ENCODE results near the gene PBX1. TPM values are rescaled to one million over a fixed set of nuclear protein-coding genes. Genes with fewer than 3 reads are reported as not detected.

Gene PBX1
- total RNA-seq, 2 donors from 2014 or later: 50.2 to 60.4 TPM

- WGBS: 47% methylated on average over 3 of the region's 3 CpGs
- intact Hi-C loops (cut with DNase I): no loop called here
- no peaks in the 10 kb centered on the region for H3K4me1 ChIP-seq (replicated peaks)
- H3K4me3 ChIP-seq: no peak overlapping the region
- no peak overlapping the region for H3K27ac ChIP-seq
- no peaks in the 10 kb centered on the region for H3K9me3 ChIP-seq
- no peaks in the 10 kb centered on the region for H3K36me3 ChIP-seq
- H3K27me3 ChIP-seq (replicated peaks; ENCODE audit: insufficient read depth): no peaks in the 10 kb centered on the region
- no peak for DNase-seq (ENCODE audit: low spot score)
- TF ChIP-seq POLR2AphosphoS5 (IDR thresholded peaks at IDR 0.05): no peak
- no peak for TF ChIP-seq POLR2A (IDR thresholded peaks at IDR 0.05)
- TF ChIP-seq CTCF (IDR thresholded peaks at IDR 0.05): no peak
These were observed 71.8 kb downstream of the PBX1 start for GRCh38 chr1:164630626-164631396.

GRCh38 chr1:164631751-164632150 is 72.8 kb downstream of the PBX1 start:
- TF ChIP-seq CTCF (IDR thresholded peaks at IDR 0.05) (no peak), POLR2A (IDR thresholded peaks at IDR 0.05) (no peak), POLR2AphosphoS5 (IDR thresholded peaks at IDR 0.05) (no peak)
- intact Hi-C loops (cut with DNase I): no loop called here
- WGBS: 69% methylated on average over 7 of the region's 7 CpGs

GRCh38 chr1:164633997-164634396 is 75.0 kb downstream of the PBX1 start:
- Histone ChIP-seq H3K4me3 (no peak overlapping the region), H3K27ac (no peak overlapping the region), H3K9me3 (no peaks in the 10 kb centered on the region), H3K27me3 (replicated peaks; ENCODE audit: insufficient read depth) (no peaks in the 10 kb centered on the region), H3K36me3 (no peaks in the 10 kb centered on the region), H3K4me1 (replicated peaks) (peaks cover 4% of the 10 kb centered on the region)
- DNase-seq (ENCODE audit: low spot score): no peak
- TF ChIP-seq POLR2AphosphoS5 (IDR thresholded peaks at IDR 0.05) (no peak), POLR2A (IDR thresholded peaks at IDR 0.05) (no peak), CTCF (IDR thresholded peaks at IDR 0.05) (no peak)
- 82% methylated on average over 7 of the region's 7 CpGs for WGBS
- intact Hi-C loops (cut with DNase I): no loop called here

More at GRCh38 chr1:164631751-164632150, 72.8 kb downstream of the PBX1 start:
- Histone ChIP-seq H3K9me3 (no peaks in the 10 kb centered on the region), H3K4me1 (replicated peaks) (no peaks in the 10 kb centered on the region), H3K4me3 (no peak overlapping the region), H3K27me3 (replicated peaks; ENCODE audit: insufficient read depth) (no peaks in the 10 kb centered on the region), H3K36me3 (no peaks in the 10 kb centered on the region), H3K27ac (no peak overlapping the region)
- no peak for DNase-seq (ENCODE audit: low spot score)

GRCh38 chr1:164635059-164635802 is 76.2 kb downstream of the PBX1 start:
- peaks cover 4% of the 10 kb centered on the region for H3K4me1 ChIP-seq (replicated peaks)
- H3K36me3 ChIP-seq: no peaks in the 10 kb centered on the region
- intact Hi-C loops (cut with DNase I): no loop called here
- no peak overlapping the region for H3K27ac ChIP-seq
- no peak overlapping the region for H3K4me3 ChIP-seq
- no peaks in the 10 kb centered on the region for H3K27me3 ChIP-seq (replicated peaks; ENCODE audit: insufficient read depth)
- H3K9me3 ChIP-seq: no peaks in the 10 kb centered on the region
- TF ChIP-seq CTCF (IDR thresholded peaks at IDR 0.05) (no peak), POLR2AphosphoS5 (IDR thresholded peaks at IDR 0.05) (no peak), POLR2A (IDR thresholded peaks at IDR 0.05) (no peak)
- DNase-seq (ENCODE audit: low spot score): no peak
- WGBS: 82% methylated on average over 22 of the region's 22 CpGs
